HEK293 (cell line): ENCODE measurements around the gene KCNMA1.
A peak's percentile ranks its signal among the peaks of the same experiment; 100 is the strongest.

Experiments
- CTCF ChIP-seq: fragments of 450-650 bp; formaldehyde crosslinking; IDR thresholded peaks from 2 replicates; pipeline ENCODE4 v1.5.1; 2016; ENCODE audit warnings: missing biosample characterization, missing genetic modification characterization
- KLF16 ChIP-seq: fragments of 450-650 bp; formaldehyde crosslinking; IDR thresholded peaks from 2 replicates; pipeline ENCODE4 v1.5.1; 2017; ENCODE audit warnings: missing biosample characterization, missing genetic modification characterization
- KLF7 ChIP-seq: fragments of 450-650 bp; formaldehyde crosslinking; IDR thresholded peaks from 2 replicates; pipeline ENCODE4 v1.5.1; 2016; ENCODE audit warnings: missing biosample characterization, missing genetic modification characterization, borderline replicate concordance
- REST ChIP-seq: fragments of 450-650 bp; formaldehyde crosslinking; IDR thresholded peaks from 2 replicates; pipeline ENCODE4 v1.5.1; 2016; ENCODE audit warnings: missing biosample characterization, missing genetic modification characterization
- SP2 ChIP-seq: fragments of 450-650 bp; formaldehyde crosslinking; IDR thresholded peaks from 2 replicates; pipeline ENCODE4 v1.5.1; 2016; ENCODE audit warnings: missing biosample characterization, missing genetic modification characterization
- YY1 ChIP-seq: fragments of 450-650 bp; formaldehyde crosslinking; IDR thresholded peaks from 2 replicates; pipeline ENCODE4 v1.5.1; 2018; ENCODE audit warnings: missing biosample characterization, missing genetic modification characterization
- ZNF121 ChIP-seq: fragments of 450-650 bp; formaldehyde crosslinking; IDR thresholded peaks from 2 replicates; pipeline ENCODE4 v1.5.1; 2016; ENCODE audit warnings: missing biosample characterization, missing genetic modification characterization
- ZNF23 ChIP-seq: fragments of 450-650 bp; formaldehyde crosslinking; IDR thresholded peaks from 2 replicates; pipeline ENCODE4 v1.5.1; 2016; ENCODE audit warnings: missing biosample characterization, missing genetic modification characterization, borderline replicate concordance
- ZNF274 ChIP-seq, 2 experiments: fragments of 200-500 bp in 1 of 2; fragments of 450-650 bp in 1 of 2; sonication (Bioruptor generic) in 1 of 2; formaldehyde crosslinking in 1 of 2; IDR thresholded peaks; 2 replicates each; pipeline versions ENCODE4 v1.5.1 to v1.6.1; 2014 to 2016; ENCODE audit warnings: borderline replicate concordance in 1 of 2, inconsistent platforms in 1 of 2, low read length in 1 of 2, missing biosample characterization in 1 of 2, missing genetic modification characterization in 1 of 2
- ZNF394 ChIP-seq: fragments of 450-650 bp; formaldehyde crosslinking; IDR thresholded peaks from 2 replicates; pipeline ENCODE4 v1.5.1; 2016; ENCODE audit warnings: missing biosample characterization, missing genetic modification characterization, mild to moderate bottlenecking, moderate library complexity, borderline replicate concordance
- ZNF777 ChIP-seq: fragments of 450-650 bp; formaldehyde crosslinking; IDR thresholded peaks from 2 replicates; pipeline ENCODE4 v1.5.1; 2017; ENCODE audit warnings: missing biosample characterization, missing genetic modification characterization, borderline replicate concordance
- TF ChIP-seq, protein P1 (sequence below): fragments of 450-650 bp; formaldehyde crosslinking; IDR thresholded peaks from 2 replicates; pipeline ENCODE4 v1.5.1; 2016; ENCODE audit warnings: missing biosample characterization, missing genetic modification characterization

DNA sequence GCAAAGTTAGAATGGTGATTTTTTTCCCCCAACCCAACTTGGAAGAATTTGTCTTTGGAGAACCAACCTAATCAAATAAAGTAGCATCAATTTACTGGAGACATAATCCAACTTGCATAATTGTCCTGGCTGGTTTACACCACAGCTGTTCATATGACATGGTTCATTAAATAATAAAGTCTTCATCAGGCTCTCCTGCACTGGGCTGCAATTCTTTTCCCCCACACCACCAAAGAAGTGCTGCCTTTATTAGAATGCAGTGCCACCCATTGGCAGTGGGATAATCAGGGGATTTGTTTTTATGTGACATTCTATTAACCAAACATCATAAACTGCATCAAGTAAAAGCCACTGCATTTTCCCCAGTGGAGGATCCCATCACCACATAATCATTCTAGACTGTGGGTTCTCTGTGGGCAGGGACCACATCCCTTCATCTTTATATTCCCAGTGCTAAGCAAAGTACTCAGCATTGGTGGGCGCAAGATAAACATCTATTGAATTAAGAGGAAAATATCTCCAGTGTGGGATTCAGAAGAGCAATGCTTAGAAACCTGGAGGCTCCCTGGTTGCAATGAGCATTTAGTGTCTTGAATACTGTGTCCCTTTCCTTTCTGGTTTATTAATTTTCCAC, 322.0 kb downstream of the KCNMA1 start:
- TF ChIP-seq REST (tag by site-specific recombination) (no peak), CTCF (peak; percentile 21; the same call in 1 of the 2 replicates), ZNF121 (tag by site-specific recombination) (no peak), SP2 (tag by site-specific recombination) (no peak), ZNF394 (no peak), ZNF274 (IDR thresholded peaks at IDR 0.05; ENCODE audit: low read length) (no peak), ZNF274 (tag by site-specific recombination; IDR thresholded peaks at IDR 0.05; ENCODE audit: borderline replicate concordance) (no peak), ZNF23 (tag by site-specific recombination) (no peak), KLF7 (tag by site-specific recombination) (no peak), YY1 (no peak), ZNF777 (tag by site-specific recombination) (no peak), KLF16 (tag by site-specific recombination) (no peak)
- TF ChIP-seq, protein P1, sequence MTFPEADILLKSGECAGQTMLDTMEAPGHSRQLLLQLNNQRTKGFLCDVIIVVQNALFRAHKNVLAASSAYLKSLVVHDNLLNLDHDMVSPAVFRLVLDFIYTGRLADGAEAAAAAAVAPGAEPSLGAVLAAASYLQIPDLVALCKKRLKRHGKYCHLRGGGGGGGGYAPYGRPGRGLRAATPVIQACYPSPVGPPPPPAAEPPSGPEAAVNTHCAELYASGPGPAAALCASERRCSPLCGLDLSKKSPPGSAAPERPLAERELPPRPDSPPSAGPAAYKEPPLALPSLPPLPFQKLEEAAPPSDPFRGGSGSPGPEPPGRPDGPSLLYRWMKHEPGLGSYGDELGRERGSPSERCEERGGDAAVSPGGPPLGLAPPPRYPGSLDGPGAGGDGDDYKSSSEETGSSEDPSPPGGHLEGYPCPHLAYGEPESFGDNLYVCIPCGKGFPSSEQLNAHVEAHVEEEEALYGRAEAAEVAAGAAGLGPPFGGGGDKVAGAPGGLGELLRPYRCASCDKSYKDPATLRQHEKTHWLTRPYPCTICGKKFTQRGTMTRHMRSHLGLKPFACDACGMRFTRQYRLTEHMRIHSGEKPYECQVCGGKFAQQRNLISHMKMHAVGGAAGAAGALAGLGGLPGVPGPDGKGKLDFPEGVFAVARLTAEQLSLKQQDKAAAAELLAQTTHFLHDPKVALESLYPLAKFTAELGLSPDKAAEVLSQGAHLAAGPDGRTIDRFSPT = no peak
